B cell (primary cell): ENCODE measurements around the gene RBM42. TPM values are rescaled to one million over a fixed set of nuclear protein-coding genes. Genes with fewer than 3 reads are reported as not detected.
A peak's percentile ranks its signal among the peaks of the same experiment; 100 is the strongest.

Experiments
- ATAC-seq: fragments of 200-7000 bp; cut with Tn5 transposase; one replicate; pipeline ENCODE4 v1.10.0; 2021; ENCODE audit warnings: low read depth, mild to moderate bottlenecking, moderate number of reproducible peaks, moderate library complexity
- CTCF ChIA-PET: fragments of 350-600 bp; sonication (Branson Sonifier 250); formaldehyde crosslinking; loops from one replicate; lab custom pipeline; 2021; ENCODE audit warnings: antibody characterized with exemption, inconsistent platforms; lab: Charles Lee
- POLR2A ChIA-PET: fragments of 350-600 bp; sonication (Branson Sonifier 250); formaldehyde crosslinking; loops from one replicate; lab custom pipeline; 2021; ENCODE audit warnings: antibody characterized with exemption; lab: Charles Lee
- DNase-seq: peaks from one replicate; pipeline ENCODE4 v3.0.0; 2013
- H2AFZ ChIP-seq: 2 replicates; pipeline ENCODE4 v1.6.1; 2012; ENCODE audit warnings: mild to moderate bottlenecking, low read depth, low read length; ENCODE audit not compliant: insufficient read depth, poor library complexity, severe bottlenecking
- H3K27ac ChIP-seq, 2 donors: 1 replicate in 1 of 2; 2 replicates in 1 of 2; pipeline ENCODE4 v1.5.1; 2012 to 2013; ENCODE audit warnings: low read length in 2 of 2, mild to moderate bottlenecking in 2 of 2, moderate library complexity in 1 of 2
- H3K27me3 ChIP-seq, 4 experiments: fragments of 200-600 bp in 1 of 4; sonication (generic) in 1 of 4; replicated peaks in 1 of 4; 1 replicate in 2 of 4; 2 replicates in 2 of 4; pipeline versions ENCODE4 v1.6.1 to v1.7.0; 2013 to 2016; ENCODE audit warnings: low read length in 3 of 4, mild to moderate bottlenecking in 2 of 4, mixed read lengths in 1 of 4, moderate library complexity in 1 of 4; ENCODE audit not compliant: insufficient read depth in 4 of 4, control insufficient read depth in 3 of 4; ENCODE audit errors: control extremely low read depth in 1 of 4
- H3K36me3 ChIP-seq, 2 experiments: replicated peaks in 1 of 2; 1 replicate in 1 of 2; 2 replicates in 1 of 2; pipeline versions ENCODE4 v1.6.1 to v1.7.1; 2013; ENCODE audit warnings: low read length in 1 of 2; ENCODE audit not compliant: insufficient read depth in 2 of 2, control insufficient read depth in 1 of 2; ENCODE audit errors: control extremely low read depth in 1 of 2, extremely low read depth in 1 of 2
- H3K4me1 ChIP-seq, 2 donors: fragments of 200-600 bp in 1 of 2; sonication (generic) in 1 of 2; 1 replicate in 1 of 2; 2 replicates in 1 of 2; pipeline versions ENCODE4 v1.5.1 to v1.6.1; 2013 to 2017; ENCODE audit warnings: low read length in 2 of 2; ENCODE audit not compliant: control insufficient read depth in 2 of 2, insufficient read depth in 2 of 2
- H3K4me2 ChIP-seq: replicated peaks from 2 replicates; pipeline ENCODE3; 2012; ENCODE audit warnings: mild to moderate bottlenecking, low read depth, low read length; ENCODE audit not compliant: poor library complexity, severe bottlenecking
- H3K4me3 ChIP-seq, 5 experiments: fragments of 200-600 bp in 1 of 5; sonication (generic) in 1 of 5; 1 replicate in 3 of 5; 2 replicates in 2 of 5; pipeline versions ENCODE4 v1.5.1 to v1.7.0; 2011 to 2016; ENCODE audit warnings: low read length in 4 of 5, mild to moderate bottlenecking in 4 of 5, low read depth in 2 of 5, control low read depth in 1 of 5, moderate library complexity in 1 of 5; ENCODE audit not compliant: insufficient read depth in 1 of 5; ENCODE audit errors: control extremely low read depth in 1 of 5, extremely low read depth in 1 of 5
- H3K79me2 ChIP-seq: fragments of 200-600 bp; sonication (generic); one replicate; pipeline ENCODE4 v1.6.0; 2016; ENCODE audit warnings: low read length; ENCODE audit not compliant: control insufficient read depth, insufficient read depth
- H3K9ac ChIP-seq: fragments of 200-600 bp; sonication (generic); 2 replicates; pipeline ENCODE4 v1.6.1; 2017; ENCODE audit warnings: mild to moderate bottlenecking, low read length, moderate library complexity
- H3K9me3 ChIP-seq, 3 donors: one replicate each; pipeline versions ENCODE4 v1.6.1 to v1.7.1; 2013; ENCODE audit warnings: low read length in 2 of 3; ENCODE audit not compliant: control insufficient read depth in 2 of 3, insufficient read depth in 1 of 3; ENCODE audit errors: control extremely low read depth in 1 of 3
- H4K20me1 ChIP-seq: 2 replicates; pipeline ENCODE4 v1.6.0; 2012; ENCODE audit warnings: mild to moderate bottlenecking, low read length; ENCODE audit not compliant: insufficient read depth, control insufficient read depth, poor library complexity, severe bottlenecking
- H3K27ac Mint-ChIP-seq: one replicate; pipeline ENCODE4 v1.8.0; 2021; ENCODE audit warnings: mixed read lengths
- H3K27me3 Mint-ChIP-seq: one replicate; pipeline ENCODE4 v1.8.0; 2021; ENCODE audit warnings: mixed read lengths
- H3K4me1 Mint-ChIP-seq: one replicate; pipeline ENCODE4 v1.8.0; 2021; ENCODE audit warnings: mixed read lengths
- H3K4me3 Mint-ChIP-seq: one replicate; pipeline ENCODE4 v1.8.0; 2021; ENCODE audit warnings: mixed read lengths
- H3K9me3 Mint-ChIP-seq: one replicate; pipeline ENCODE4 v1.8.0; 2022; ENCODE audit warnings: mixed read lengths; ENCODE audit not compliant: insufficient read depth
- CTCF ChIP-seq: fragments of 200-600 bp; IDR thresholded peaks from one replicate; pipeline ENCODE4 v1.8.0; 2022; ENCODE audit warnings: antibody characterized with exemption, mild to moderate bottlenecking
- EZH2 ChIP-seq: IDR thresholded peaks from 2 replicates; pipeline ENCODE4 v1.6.1; 2012; ENCODE audit warnings: borderline replicate concordance, low read depth, mild to moderate bottlenecking, moderate library complexity, low read length; ENCODE audit not compliant: insufficient read depth, poor library complexity, severe bottlenecking
- WGBS: methylation state at CpG from one replicate; pipeline ENCODE4 v1.1.5; 2013; ENCODE audit warnings: missing lambda C conversion rate; ENCODE audit not compliant: insufficient coverage; 5-methylcytosine and 5-hydroxymethylcytosine counted together
- intact Hi-C: fragments of 100-400 bp; cut with micrococcal nuclease; formaldehyde crosslinking; loops from one replicate; pipeline ENCODE4 v1.10.0; 2022
- polyA minus RNA-seq: library from RNA; depleted of rRNA, polyadenylated mRNA; stranded (reverse); fragments of >200 nt; gene quantifications from 2 replicates; pipeline ENCODE4 v1.2.3, GENCODE V29; 2012
- polyA plus RNA-seq: library from polyadenylated mRNA; depleted of rRNA; stranded (reverse); fragments of >200 nt; gene quantifications from 2 replicates; pipeline ENCODE4 v1.2.3, GENCODE V29; 2012
- total RNA-seq, 2 donors: library from RNA; stranded (reverse); fragments of 120-200 nt in 1 of 2; gene quantifications; 1 replicate in 1 of 2; 2 replicates in 1 of 2; pipeline versions ENCODE4 v1.2.3 to v1.2.4, GENCODE V29; 2013 to 2022

Gene RBM42
- total RNA-seq (52.0 and 52.7 TPM in 2 replicates), polyA plus RNA-seq (42.1 and 42.9 TPM in 2 replicates), polyA minus RNA-seq (47.4 and 49.6 TPM in 2 replicates)
- 37.1 TPM for total RNA-seq (2013)

GRCh38 chr19:35628565-35629331, at the start of gene RBM42:
Gene RBM42 (plus strand): TSS chr19:35629036. CDS start chr19:35629154, 118 bp downstream.
- no peaks in the 10 kb centered on the region for H3K9me3 ChIP-seq
- TF ChIP-seq EZH2: no peak
- TF ChIP-seq CTCF: no peak
- peaks cover 8 to 17% of the 10 kb centered on the region in 2 donors for H3K4me1 ChIP-seq
- H3K27me3 Mint-ChIP-seq: no peaks in the 10 kb centered on the region
- H3K79me2 ChIP-seq: peaks cover 4% of the 10 kb centered on the region
- peak within 1 kb of the TSS; percentile 78 for H3K4me2 ChIP-seq
- peaks cover 0 to 29% of the 10 kb centered on the region in 2 experiments for H3K36me3 ChIP-seq
- peak within 1 kb of the TSS; percentile 81 to 98 (median 85) for H3K4me3 ChIP-seq
- DNase-seq (peak; percentile 98), ATAC-seq (peak; percentile 99)
- H3K4me3 Mint-ChIP-seq: peak within 1 kb of the TSS; percentile 99
- peak within 1 kb of the TSS; percentile 81 for H3K9ac ChIP-seq
- H2AFZ ChIP-seq: peak within 1 kb of the TSS; percentile 91
- ChIA-PET POLR2A (interaction anchor here (0.5 kb wide), 1 partner anchor 21 kb away, joined by 3 read pairs; no protein-coding TSS in a partner anchor), CTCF (no interaction called here)
- H3K27me3 ChIP-seq: no peaks in the 10 kb centered on the region
- H4K20me1 ChIP-seq: peaks cover 9% of the 10 kb centered on the region
- intact Hi-C loops: loop anchor here (1.0 kb wide), 4 partner anchors 16 to 83 kb away; partner anchors contain the start of genes COX6B1, HAUS5 and TMEM147
- peak within 1 kb of the TSS; percentile 99 for H3K27ac Mint-ChIP-seq
- no peaks in the 10 kb centered on the region for H3K9me3 Mint-ChIP-seq
- peaks cover 25% of the 10 kb centered on the region for H3K4me1 Mint-ChIP-seq
- under 1% methylated on average over 56 of the region's 56 CpGs for WGBS
- peak within 1 kb of the TSS; percentile 80 to 89 for H3K27ac ChIP-seq

- no peak overlapping the region for H2AFZ ChIP-seq
- no peak overlapping the region for H3K4me3 ChIP-seq
- no peak for ATAC-seq
- TF ChIP-seq EZH2 (no peak), CTCF (no peak)
- no peak overlapping the region for H3K27ac ChIP-seq
- H3K27me3 Mint-ChIP-seq: peaks cover 30% of the 10 kb centered on the region
- DNase-seq: no peak
- WGBS: no CpG with 5 or more reads among the region's 1 CpG
- no peak overlapping the region for H3K9ac ChIP-seq
- H3K9me3 Mint-ChIP-seq: no peaks in the 10 kb centered on the region
- no peak overlapping the region for H3K27ac Mint-ChIP-seq
- H3K9me3 ChIP-seq: peaks cover 0 to 13% (median 0%) of the 10 kb centered on the region in 3 donors
- no peaks in the 10 kb centered on the region for H3K4me1 ChIP-seq
- intact Hi-C loops: no loop called here
- H3K4me1 Mint-ChIP-seq: no peaks in the 10 kb centered on the region
- POLR2A ChIA-PET: no interaction called here
- H3K36me3 ChIP-seq: no peaks in the 10 kb centered on the region
- CTCF ChIA-PET: no interaction called here
- no peak overlapping the region for H3K4me2 ChIP-seq
- no peak overlapping the region for H3K4me3 Mint-ChIP-seq
- no peaks in the 10 kb centered on the region for H4K20me1 ChIP-seq
- no peaks in the 10 kb centered on the region for H3K79me2 ChIP-seq
- peaks cover 0 to 20% (median 0%) of the 10 kb centered on the region in 4 experiments for H3K27me3 ChIP-seq
Measured at GRCh38 chr19:35582760-35583159, 46.1 kb upstream of the RBM42 start.
